NT2/D1 (cell line): ENCODE results near the gene TBC1D2.

Experiments used
- SUZ12 ChIP-seq: IDR thresholded peaks from 2 replicates; pipeline ENCODE4 v1.6.1; 2011; ENCODE audit not compliant: insufficient read length, insufficient read depth; ENCODE audit errors: extremely low read depth
- YY1 ChIP-seq: IDR thresholded peaks from 2 replicates; pipeline ENCODE4 v1.6.1; 2011; ENCODE audit not compliant: insufficient read length, insufficient read depth
- ZNF274 ChIP-seq: IDR thresholded peaks from 2 replicates; pipeline ENCODE4 v1.6.1; 2011; ENCODE audit warnings: mild to moderate bottlenecking, low read depth, low read length

DNA sequence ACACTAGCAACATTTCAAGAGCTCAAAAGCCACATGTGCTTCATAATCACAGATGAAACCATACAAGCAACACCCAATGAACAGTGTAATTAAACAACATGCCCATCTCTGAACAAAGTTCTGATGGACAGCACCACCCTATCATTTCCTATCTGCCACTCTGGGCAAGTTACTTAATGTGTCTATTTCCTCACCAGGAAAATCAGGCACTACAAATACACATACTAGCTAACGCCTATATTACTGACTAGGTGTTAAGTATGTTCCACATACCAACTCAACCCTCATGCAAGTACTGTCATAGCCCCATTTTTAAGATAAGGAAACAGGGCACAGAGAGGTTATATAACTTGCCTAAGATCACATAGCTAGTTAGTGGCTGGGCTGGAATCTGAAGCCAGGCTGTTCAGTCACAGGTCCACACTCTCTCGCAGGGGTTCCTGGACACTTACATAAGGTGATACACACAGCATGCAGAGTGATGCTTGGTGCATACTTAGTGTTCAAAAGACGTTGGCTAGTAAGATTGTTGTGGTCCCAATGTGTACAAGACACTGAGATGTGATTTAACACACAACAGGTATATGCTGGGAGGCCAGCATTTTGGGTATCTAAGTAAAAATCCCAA lies 87.2 kb downstream of the TBC1D2 start:
- no peak for TF ChIP-seq ZNF274
- TF ChIP-seq YY1, result no peak
- no peak for TF ChIP-seq SUZ12
